Endodermal cell (in vitro differentiated cells): Measurements from ENCODE around the gene RASAL2. TPM values are rescaled to one million over a fixed set of nuclear protein-coding genes. Genes with fewer than 3 reads are reported as not detected.

ENCODE experiments used
- DNase-seq: peaks from one replicate; pipeline ENCODE4 v3.0.0-alpha.2; 2017
- H3K27ac ChIP-seq: 2 replicates; pipeline ENCODE4 v1.5.1; 2013; ENCODE audit warnings: mild to moderate bottlenecking, low read depth, low read length, moderate library complexity
- H3K27me3 ChIP-seq: 2 replicates; pipeline ENCODE4 v1.6.1; 2013; ENCODE audit warnings: mild to moderate bottlenecking, low read length, moderate library complexity; ENCODE audit not compliant: insufficient read depth, control insufficient read depth, poor library complexity, severe bottlenecking
- H3K36me3 ChIP-seq: 2 replicates; pipeline ENCODE4 v1.7.0; 2013; ENCODE audit warnings: mild to moderate bottlenecking, low read length, moderate library complexity; ENCODE audit not compliant: control insufficient read depth, insufficient read depth
- H3K4me1 ChIP-seq: one replicate; pipeline ENCODE4 v1.7.0; 2013; ENCODE audit warnings: low read length; ENCODE audit not compliant: control insufficient read depth, insufficient read depth
- H3K4me3 ChIP-seq: 2 replicates; pipeline ENCODE4 v1.5.1; 2013; ENCODE audit warnings: mild to moderate bottlenecking, low read length, moderate library complexity
- H3K9ac ChIP-seq: 2 replicates; pipeline ENCODE4 v1.6.1; 2013; ENCODE audit warnings: mild to moderate bottlenecking, low read length, moderate library complexity; ENCODE audit not compliant: poor library complexity, severe bottlenecking; ENCODE audit errors: extremely low read depth
- H3K9me3 ChIP-seq: 2 replicates; pipeline ENCODE4 v1.6.1; 2013; ENCODE audit warnings: mild to moderate bottlenecking, low read length, moderate library complexity; ENCODE audit not compliant: control insufficient read depth
- H3K27ac Mint-ChIP-seq: 2 replicates; pipeline ENCODE4 v1.8.0; 2020; ENCODE audit warnings: mixed read lengths
- H3K27me3 Mint-ChIP-seq: 2 replicates; pipeline ENCODE4 v1.8.0; 2021; ENCODE audit warnings: mild to moderate bottlenecking, mixed read lengths; ENCODE audit not compliant: insufficient read depth
- H3K36me3 Mint-ChIP-seq: 2 replicates; pipeline ENCODE4 v1.8.0; 2020; ENCODE audit warnings: low read depth, mixed read lengths
- H3K4me1 Mint-ChIP-seq: 2 replicates; pipeline ENCODE4 v1.8.0; 2020; ENCODE audit warnings: mixed read lengths
- H3K4me3 Mint-ChIP-seq: 2 replicates; pipeline ENCODE4 v1.8.0; 2020; ENCODE audit warnings: mild to moderate bottlenecking, moderate library complexity, mixed read lengths
- H3K9me3 Mint-ChIP-seq: 2 replicates; pipeline ENCODE4 v1.8.0; 2020; ENCODE audit warnings: mild to moderate bottlenecking, mixed read lengths
- WGBS, 2 experiments: methylation state at CpG; one replicate each; pipeline versions ENCODE4 v1.1.5 to v1.1.7; 2013; ENCODE audit warnings: missing lambda C conversion rate in 2 of 2, mixed read lengths in 1 of 2; ENCODE audit not compliant: insufficient coverage in 1 of 2, insufficient read length in 1 of 2; 5-methylcytosine and 5-hydroxymethylcytosine counted together
- total RNA-seq, 2 donors: library from RNA; stranded (reverse); fragmentation: NEBNext Ultra II Directional in 1 of 2; extraction: Animal tissue kit (Norgen Biotek cat#: 25700) in 1 of 2; gene quantifications; 2 replicates in 1 of 2; 3 replicates in 1 of 2; pipeline ENCODE4 v1.2.1, GENCODE V29; 2021
- TF ChIP-seq, protein P1 (sequence below): fragments of 200-600 bp; sonication (generic); conservative IDR thresholded peaks from 2 replicates; pipeline ENCODE4 v1.5.0; 2021; ENCODE audit warnings: antibody characterized with exemption, mild to moderate bottlenecking

Gene RASAL2
- total RNA-seq, 2 donors from 2014 or later: 21.8 to 22.1 TPM

DNA sequence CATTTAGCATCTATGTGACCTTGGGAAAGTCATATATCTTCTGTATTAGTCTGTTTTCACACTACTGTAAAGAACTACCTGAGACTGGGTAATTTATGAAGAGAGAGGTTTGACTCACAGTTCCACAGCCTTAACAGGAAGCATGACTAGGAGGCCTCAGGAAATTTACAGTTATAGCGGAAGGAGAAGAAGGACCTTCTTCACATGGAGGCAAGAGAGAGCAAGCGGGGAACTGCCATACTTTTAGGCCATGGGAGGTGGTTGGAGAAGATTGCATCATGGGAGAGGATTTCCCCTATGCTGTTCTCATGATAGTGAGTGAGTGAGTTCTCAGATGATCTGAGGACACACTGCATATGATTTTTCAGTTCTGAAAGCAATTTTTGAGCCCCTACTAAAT lies 315.0 kb downstream of the RASAL2 start:
- Mint-ChIP-seq H3K27me3 (no peaks in the 10 kb centered on the region), H3K4me3 (no peak overlapping the region), H3K36me3 (peaks cover 23% of the 10 kb centered on the region), H3K4me1 (peaks cover 5% of the 10 kb centered on the region), H3K27ac (no peak overlapping the region), H3K9me3 (peaks cover 8% of the 10 kb centered on the region)
- no peaks in the 10 kb centered on the region for H3K4me1 ChIP-seq
- H3K27ac ChIP-seq: no peak overlapping the region
- peaks cover 5% of the 10 kb centered on the region for H3K36me3 ChIP-seq
- H3K4me3 ChIP-seq: no peak overlapping the region
- no peak for DNase-seq
- no peak overlapping the region for H3K9ac ChIP-seq
- TF ChIP-seq, protein P1, sequence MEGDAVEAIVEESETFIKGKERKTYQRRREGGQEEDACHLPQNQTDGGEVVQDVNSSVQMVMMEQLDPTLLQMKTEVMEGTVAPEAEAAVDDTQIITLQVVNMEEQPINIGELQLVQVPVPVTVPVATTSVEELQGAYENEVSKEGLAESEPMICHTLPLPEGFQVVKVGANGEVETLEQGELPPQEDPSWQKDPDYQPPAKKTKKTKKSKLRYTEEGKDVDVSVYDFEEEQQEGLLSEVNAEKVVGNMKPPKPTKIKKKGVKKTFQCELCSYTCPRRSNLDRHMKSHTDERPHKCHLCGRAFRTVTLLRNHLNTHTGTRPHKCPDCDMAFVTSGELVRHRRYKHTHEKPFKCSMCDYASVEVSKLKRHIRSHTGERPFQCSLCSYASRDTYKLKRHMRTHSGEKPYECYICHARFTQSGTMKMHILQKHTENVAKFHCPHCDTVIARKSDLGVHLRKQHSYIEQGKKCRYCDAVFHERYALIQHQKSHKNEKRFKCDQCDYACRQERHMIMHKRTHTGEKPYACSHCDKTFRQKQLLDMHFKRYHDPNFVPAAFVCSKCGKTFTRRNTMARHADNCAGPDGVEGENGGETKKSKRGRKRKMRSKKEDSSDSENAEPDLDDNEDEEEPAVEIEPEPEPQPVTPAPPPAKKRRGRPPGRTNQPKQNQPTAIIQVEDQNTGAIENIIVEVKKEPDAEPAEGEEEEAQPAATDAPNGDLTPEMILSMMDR: no peak
- 92 to 97% methylated on average over 2 of the region's 2 CpGs for whole genome bisulfite sequencing, 2 experiments
- peaks cover 6% of the 10 kb centered on the region for H3K9me3 ChIP-seq
- no peaks in the 10 kb centered on the region for H3K27me3 ChIP-seq

DNA sequence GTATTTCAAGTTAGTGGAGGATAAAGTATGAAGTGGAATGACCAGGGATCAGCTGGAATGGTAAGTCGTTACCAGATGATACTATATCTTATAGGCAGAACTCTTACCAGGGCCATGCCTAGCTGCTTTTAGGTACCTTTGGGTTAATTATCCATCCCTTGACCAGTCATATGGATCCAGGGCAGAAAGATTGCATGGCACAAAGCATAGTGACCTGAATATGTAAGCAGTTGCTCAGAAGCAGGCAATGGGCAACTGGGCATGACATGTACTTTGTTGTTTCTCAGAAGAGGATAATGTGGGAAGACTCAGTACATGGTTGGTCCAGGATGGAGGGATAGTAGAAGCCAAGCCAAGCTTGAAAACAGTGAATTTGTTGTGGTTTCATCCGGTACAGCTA lies 315.6 kb downstream of the RASAL2 start:
- Mint-ChIP-seq H3K9me3 (peaks cover 8% of the 10 kb centered on the region), H3K27me3 (no peaks in the 10 kb centered on the region), H3K27ac (no peak overlapping the region), H3K4me1 (peaks cover 5% of the 10 kb centered on the region), H3K36me3 (peaks cover 23% of the 10 kb centered on the region), H3K4me3 (no peak overlapping the region)
- TF ChIP-seq, protein P1: no peak
- Histone ChIP-seq H3K36me3 (peaks cover 5% of the 10 kb centered on the region), H3K4me1 (no peaks in the 10 kb centered on the region), H3K27me3 (no peaks in the 10 kb centered on the region), H3K27ac (no peak overlapping the region), H3K9me3 (peaks cover 6% of the 10 kb centered on the region), H3K4me3 (no peak overlapping the region), H3K9ac (no peak overlapping the region)
- 90 to 100% methylated on average over 1 to 2 of the region's 2 CpGs for WGBS, 2 experiments
- DNase-seq: no peak

DNA sequence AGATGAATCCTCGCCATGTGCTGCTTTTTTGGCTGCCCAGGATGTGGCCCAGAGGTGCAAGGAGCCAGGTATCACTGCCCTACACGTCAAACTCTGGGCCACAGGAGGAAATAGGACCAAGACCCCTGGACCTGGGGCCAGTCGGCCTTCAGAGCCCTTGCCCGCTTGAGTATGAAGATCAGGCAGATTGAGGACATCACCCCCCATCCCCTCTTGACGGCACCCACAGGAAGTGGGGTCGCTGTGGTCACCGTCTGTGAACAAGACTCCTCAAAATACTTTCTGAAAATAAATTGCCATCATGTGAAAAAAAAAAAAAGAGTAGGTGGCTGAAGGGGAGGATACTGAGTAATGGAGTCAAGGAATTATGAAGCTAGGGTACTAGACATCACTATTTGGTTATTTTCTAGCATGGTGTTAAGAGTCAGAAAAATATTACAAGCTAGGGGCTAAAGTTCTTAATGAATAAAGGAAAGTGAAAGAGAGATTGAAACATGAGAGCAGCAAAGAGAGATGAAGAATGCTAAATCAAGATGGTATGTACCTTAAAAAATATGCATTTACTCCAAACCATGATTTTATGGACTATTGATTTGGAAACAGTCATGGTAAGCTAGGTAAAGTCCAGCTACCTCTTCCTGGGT lies 318.0 kb downstream of the RASAL2 start:
- peaks cover 13% of the 10 kb centered on the region for H3K9me3 Mint-ChIP-seq
- Histone ChIP-seq H3K4me1 (no peaks in the 10 kb centered on the region), H3K9ac (no peak overlapping the region), H3K4me3 (no peak overlapping the region), H3K36me3 (no peaks in the 10 kb centered on the region), H3K27ac (no peak overlapping the region), H3K27me3 (no peaks in the 10 kb centered on the region), H3K9me3 (peaks cover 4% of the 10 kb centered on the region)
- 94 to 100% methylated on average over 1 to 7 of the region's 7 CpGs for WGBS, 2 experiments
- TF ChIP-seq, protein P1: no peak
- no peaks in the 10 kb centered on the region for H3K27me3 Mint-ChIP-seq
- DNase-seq: no peak
- peaks cover 14% of the 10 kb centered on the region for H3K36me3 Mint-ChIP-seq
- H3K4me1 Mint-ChIP-seq: peaks cover 5% of the 10 kb centered on the region
- no peak overlapping the region for H3K27ac Mint-ChIP-seq
- H3K4me3 Mint-ChIP-seq: no peak overlapping the region
